A673 (cell line): ENCODE measurements around the gene FBXL17.

Experiments
- EZH2 ChIP-seq: fragments of 200-600 bp; sonication (generic); IDR thresholded peaks from 2 replicates; pipeline ENCODE4 v1.6.1; 2017; ENCODE audit warnings: borderline replicate concordance, low read depth, mild to moderate bottlenecking, mixed read lengths, antibody characterized with exemption, low read length; ENCODE audit not compliant: poor library complexity, severe bottlenecking
- TF ChIP-seq, protein P1 (sequence below): fragments of 300-800, 200-600 bp; sonication (generic); conservative IDR thresholded peaks from 2 replicates; pipeline ENCODE4 v1.5.1; 2017; ENCODE audit warnings: low read depth, mild to moderate bottlenecking, antibody characterized with exemption, low read length, moderate library complexity, mixed read lengths

DNA sequence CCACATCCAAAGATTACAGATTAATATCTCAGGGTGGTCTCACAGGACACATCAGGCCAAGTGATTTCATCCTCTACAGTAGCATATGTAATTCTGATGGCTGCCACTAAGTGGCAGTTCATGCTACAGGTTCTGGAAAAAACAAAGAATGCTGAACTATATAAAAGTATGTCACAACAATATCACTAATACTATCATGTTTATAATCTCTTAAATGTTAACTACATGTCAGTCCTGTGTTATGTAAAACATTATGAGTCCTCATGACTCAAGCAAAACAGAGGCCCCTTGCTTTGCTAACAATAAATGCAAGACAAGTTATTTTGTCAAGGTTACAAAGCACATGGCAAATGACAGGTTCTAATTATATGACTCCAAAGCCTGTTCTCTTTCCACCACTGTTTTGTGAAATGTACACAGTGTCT is 233.2 kb downstream of the FBXL17 start:
- TF ChIP-seq, protein P1, sequence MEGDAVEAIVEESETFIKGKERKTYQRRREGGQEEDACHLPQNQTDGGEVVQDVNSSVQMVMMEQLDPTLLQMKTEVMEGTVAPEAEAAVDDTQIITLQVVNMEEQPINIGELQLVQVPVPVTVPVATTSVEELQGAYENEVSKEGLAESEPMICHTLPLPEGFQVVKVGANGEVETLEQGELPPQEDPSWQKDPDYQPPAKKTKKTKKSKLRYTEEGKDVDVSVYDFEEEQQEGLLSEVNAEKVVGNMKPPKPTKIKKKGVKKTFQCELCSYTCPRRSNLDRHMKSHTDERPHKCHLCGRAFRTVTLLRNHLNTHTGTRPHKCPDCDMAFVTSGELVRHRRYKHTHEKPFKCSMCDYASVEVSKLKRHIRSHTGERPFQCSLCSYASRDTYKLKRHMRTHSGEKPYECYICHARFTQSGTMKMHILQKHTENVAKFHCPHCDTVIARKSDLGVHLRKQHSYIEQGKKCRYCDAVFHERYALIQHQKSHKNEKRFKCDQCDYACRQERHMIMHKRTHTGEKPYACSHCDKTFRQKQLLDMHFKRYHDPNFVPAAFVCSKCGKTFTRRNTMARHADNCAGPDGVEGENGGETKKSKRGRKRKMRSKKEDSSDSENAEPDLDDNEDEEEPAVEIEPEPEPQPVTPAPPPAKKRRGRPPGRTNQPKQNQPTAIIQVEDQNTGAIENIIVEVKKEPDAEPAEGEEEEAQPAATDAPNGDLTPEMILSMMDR, result peak; percentile 62
- no peak for TF ChIP-seq EZH2
